DOHH2 (cell line): ENCODE measurements around the gene WASF2.

ENCODE experiments used
- H3F3A ChIP-seq: fragments of 200-600 bp; sonication (generic), shearing (Covaris generic); 2 replicates; pipeline ENCODE4 v1.6.0; 2016; ENCODE audit warnings: antibody characterized with exemption, mild to moderate bottlenecking; ENCODE audit not compliant: control insufficient read depth, insufficient read depth
- H3K27ac ChIP-seq: fragments of 200-600 bp; sonication (generic); 2 replicates; pipeline ENCODE4 v1.5.1; 2014; ENCODE audit warnings: low read depth, mild to moderate bottlenecking, low read length, moderate library complexity
- H3K27me3 ChIP-seq: fragments of 200-600 bp; sonication (generic); 2 replicates; pipeline ENCODE4 v1.6.1; 2014; ENCODE audit warnings: mild to moderate bottlenecking, low read length, mixed read lengths; ENCODE audit not compliant: control insufficient read depth
- H3K36me3 ChIP-seq: fragments of 200-600 bp; sonication (generic); 2 replicates; pipeline ENCODE4 v1.6.1; 2014; ENCODE audit warnings: mild to moderate bottlenecking, low read length, moderate library complexity, mixed read lengths; ENCODE audit not compliant: control insufficient read depth
- H3K4me1 ChIP-seq: fragments of 200-600 bp; sonication (generic); 2 replicates; pipeline ENCODE4 v1.6.1; 2014; ENCODE audit warnings: mild to moderate bottlenecking, low read length, mixed read lengths; ENCODE audit not compliant: control insufficient read depth
- H3K4me2 ChIP-seq: fragments of 200-600 bp; sonication (generic); 2 replicates; pipeline ENCODE4 v1.6.0; 2014; ENCODE audit warnings: mild to moderate bottlenecking, low read length, moderate library complexity
- H3K4me3 ChIP-seq: fragments of 200-600 bp; sonication (generic); 2 replicates; pipeline ENCODE4 v1.5.1; 2014; ENCODE audit warnings: mild to moderate bottlenecking, low read length, mixed read lengths
- H3K79me2 ChIP-seq: fragments of 200-600 bp; sonication (generic); 2 replicates; pipeline ENCODE4 v1.6.1; 2014; ENCODE audit warnings: mild to moderate bottlenecking, low read length, mixed read lengths; ENCODE audit not compliant: control insufficient read depth
- H3K9me2 ChIP-seq: fragments of 200-600 bp; sonication (generic); replicated peaks from 2 replicates; pipeline ENCODE4 v1.6.1; 2014; ENCODE audit warnings: mild to moderate bottlenecking, low read length, mixed read lengths; ENCODE audit not compliant: control insufficient read depth
- H3K9me3 ChIP-seq: fragments of 200-600 bp; sonication (generic); 2 replicates; pipeline ENCODE4 v1.6.1; 2014; ENCODE audit warnings: antibody characterized with exemption, low read length, mixed read lengths; ENCODE audit not compliant: control insufficient read depth, insufficient read depth
- H4K20me1 ChIP-seq: fragments of 200-600 bp; sonication (generic); 2 replicates; pipeline ENCODE4 v1.6.0; 2014; ENCODE audit warnings: low read depth, mild to moderate bottlenecking, antibody characterized with exemption, low read length, moderate library complexity; ENCODE audit not compliant: control insufficient read depth, insufficient read depth
- EZH2phosphoT487 ChIP-seq: fragments of 200-600 bp; sonication (generic); IDR thresholded peaks from 2 replicates; pipeline ENCODE4 v1.6.1; 2017; ENCODE audit warnings: borderline replicate concordance, mild to moderate bottlenecking, antibody characterized with exemption, low read length, moderate library complexity, mixed read lengths
- TF ChIP-seq, protein P1 (sequence below): fragments of 200-600 bp; sonication (generic); IDR thresholded peaks from one replicate; pipeline ENCODE4 v1.5.1; 2014; ENCODE audit warnings: antibody characterized with exemption, mild to moderate bottlenecking, low read depth, low read length; ENCODE audit not compliant: poor library complexity, severe bottlenecking

Gene WASF2

DNA sequence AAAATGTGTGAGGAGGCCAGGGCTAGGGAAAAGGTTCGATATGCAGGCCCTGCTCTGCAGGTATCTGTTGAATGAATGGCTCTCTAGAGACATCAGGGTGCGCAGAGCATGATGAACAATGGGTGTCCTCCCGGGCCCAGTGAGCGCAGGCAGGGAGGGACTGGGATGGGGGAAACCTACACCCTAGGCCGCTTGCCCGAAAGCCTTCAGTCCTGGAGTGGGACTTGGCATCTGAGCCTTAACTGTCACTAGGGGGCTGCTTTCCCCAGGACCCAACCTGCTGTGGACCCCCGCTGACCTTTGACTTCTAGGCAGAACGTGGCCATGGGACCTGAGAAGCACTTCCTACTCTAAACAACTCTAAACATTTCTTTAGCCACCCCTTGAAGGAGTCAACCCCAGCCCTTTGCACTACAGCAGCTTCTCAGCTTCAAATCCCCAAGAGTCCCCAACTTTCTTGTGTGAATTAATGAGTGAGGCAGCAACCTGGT lies 122.8 kb downstream of the WASF2 start:
- H3K79me2 ChIP-seq = no peaks in the 10 kb centered on the region
- H3K4me2 ChIP-seq = peak overlapping the region; percentile 99
- peak overlapping the region; percentile 83 for H3K4me3 ChIP-seq
- peaks cover 3% of the 10 kb centered on the region; the same call in 1 of the 2 replicates for H3F3A ChIP-seq
- H3K9me2 ChIP-seq = no peaks in the 10 kb centered on the region
- no peak for TF ChIP-seq EZH2phosphoT487
- TF ChIP-seq, protein P1, sequence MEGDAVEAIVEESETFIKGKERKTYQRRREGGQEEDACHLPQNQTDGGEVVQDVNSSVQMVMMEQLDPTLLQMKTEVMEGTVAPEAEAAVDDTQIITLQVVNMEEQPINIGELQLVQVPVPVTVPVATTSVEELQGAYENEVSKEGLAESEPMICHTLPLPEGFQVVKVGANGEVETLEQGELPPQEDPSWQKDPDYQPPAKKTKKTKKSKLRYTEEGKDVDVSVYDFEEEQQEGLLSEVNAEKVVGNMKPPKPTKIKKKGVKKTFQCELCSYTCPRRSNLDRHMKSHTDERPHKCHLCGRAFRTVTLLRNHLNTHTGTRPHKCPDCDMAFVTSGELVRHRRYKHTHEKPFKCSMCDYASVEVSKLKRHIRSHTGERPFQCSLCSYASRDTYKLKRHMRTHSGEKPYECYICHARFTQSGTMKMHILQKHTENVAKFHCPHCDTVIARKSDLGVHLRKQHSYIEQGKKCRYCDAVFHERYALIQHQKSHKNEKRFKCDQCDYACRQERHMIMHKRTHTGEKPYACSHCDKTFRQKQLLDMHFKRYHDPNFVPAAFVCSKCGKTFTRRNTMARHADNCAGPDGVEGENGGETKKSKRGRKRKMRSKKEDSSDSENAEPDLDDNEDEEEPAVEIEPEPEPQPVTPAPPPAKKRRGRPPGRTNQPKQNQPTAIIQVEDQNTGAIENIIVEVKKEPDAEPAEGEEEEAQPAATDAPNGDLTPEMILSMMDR = no peak
- no peak overlapping the region for H3K27ac ChIP-seq
- no peaks in the 10 kb centered on the region for H3K9me3 ChIP-seq
- no peaks in the 10 kb centered on the region for H3K36me3 ChIP-seq
- H3K27me3 ChIP-seq = peaks cover 13% of the 10 kb centered on the region
- no peaks in the 10 kb centered on the region for H4K20me1 ChIP-seq
- H3K4me1 ChIP-seq = peaks cover 39% of the 10 kb centered on the region

DNA sequence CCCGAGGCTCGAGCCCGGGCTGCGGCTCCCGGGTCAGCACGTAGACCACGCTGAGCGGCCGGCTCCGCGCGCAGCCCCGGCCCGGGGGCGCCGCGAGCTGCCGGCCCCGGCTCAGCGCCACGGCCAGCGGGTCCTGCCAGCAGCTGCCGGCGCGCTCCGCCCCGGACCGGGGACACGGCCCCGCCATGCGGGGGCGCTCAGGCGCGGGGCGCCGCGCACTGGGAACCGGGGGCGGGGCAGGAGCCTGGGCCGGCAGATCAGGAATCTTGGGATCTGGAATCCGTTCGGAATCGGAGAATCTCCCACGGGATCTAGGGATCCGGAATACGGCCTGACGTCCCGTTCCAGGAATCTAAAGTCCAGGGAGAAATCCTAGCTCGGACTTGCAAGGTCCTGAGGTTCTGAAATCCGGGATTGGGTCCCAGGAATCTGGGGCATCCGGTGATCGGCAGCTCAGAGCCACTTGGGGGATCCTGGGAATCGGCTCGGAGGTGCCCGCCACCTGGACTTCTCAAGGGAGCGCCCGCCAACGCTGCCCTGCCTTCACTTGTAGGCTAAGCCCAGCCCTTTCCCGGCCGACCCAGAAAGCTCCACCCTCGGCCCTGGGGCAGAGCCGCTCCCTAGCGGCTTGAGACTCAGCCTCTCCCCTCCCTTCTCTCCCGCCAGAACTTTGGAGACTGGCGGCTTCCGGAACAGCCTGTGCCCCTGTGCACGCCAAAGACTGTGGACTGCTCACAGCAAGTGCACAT lies 123.4 kb downstream of the WASF2 start, which contains the start of gene MAP3K6:
MAP3K6 (minus strand) TSS at position 551 of the 749 bp plus-strand sequence; CDS start at position 187, 364 bp downstream.
- H4K20me1 ChIP-seq = no peaks in the 10 kb centered on the region
- no peaks in the 10 kb centered on the region for H3K36me3 ChIP-seq
- H3K9me3 ChIP-seq = no peaks in the 10 kb centered on the region
- H3K79me2 ChIP-seq = no peaks in the 10 kb centered on the region
- TF ChIP-seq, protein P1 = peak; percentile 58
- no peak for TF ChIP-seq EZH2phosphoT487
- no peaks in the 10 kb centered on the region for H3K9me2 ChIP-seq
- H3K4me3 ChIP-seq = peak within 1 kb of the TSS; percentile 83
- H3K4me1 ChIP-seq = peaks cover 39% of the 10 kb centered on the region
- H3F3A ChIP-seq = peaks cover 3% of the 10 kb centered on the region; the same call in 1 of the 2 replicates
- no peak within 1 kb of the TSS for H3K27ac ChIP-seq
- peak within 1 kb of the TSS; percentile 99 for H3K4me2 ChIP-seq
- H3K27me3 ChIP-seq = peaks cover 13% of the 10 kb centered on the region

DNA sequence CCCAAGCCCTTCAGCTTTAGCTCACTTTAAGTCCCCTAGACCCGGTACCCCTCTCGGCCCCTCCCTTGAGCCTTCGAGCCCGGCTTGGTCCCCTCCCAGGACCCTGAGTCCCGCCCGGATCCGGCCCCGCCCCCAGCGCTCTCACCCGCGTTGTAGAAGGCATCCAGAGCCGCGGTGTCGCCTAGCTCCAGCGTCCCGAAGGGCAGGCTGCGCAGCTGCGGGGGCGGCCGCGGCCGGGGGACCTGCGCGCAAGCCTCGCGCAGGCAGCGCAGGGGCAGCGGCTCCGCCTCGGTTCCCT lies 123.9 kb downstream of the WASF2 start:
- Histone ChIP-seq H3K4me3 (peak overlapping the region; percentile 83), H3K4me2 (peak overlapping the region; percentile 99), H3F3A (peaks cover 3% of the 10 kb centered on the region; the same call in 1 of the 2 replicates), H3K27ac (no peak overlapping the region), H3K79me2 (no peaks in the 10 kb centered on the region), H3K27me3 (peaks cover 15% of the 10 kb centered on the region), H3K4me1 (peaks cover 40% of the 10 kb centered on the region), H3K36me3 (no peaks in the 10 kb centered on the region), H4K20me1 (no peaks in the 10 kb centered on the region), H3K9me3 (no peaks in the 10 kb centered on the region), H3K9me2 (no peaks in the 10 kb centered on the region)
- TF ChIP-seq EZH2phosphoT487 = no peak
- TF ChIP-seq, protein P1 = no peak
